ENCODE results near the gene DCTD. TPM values are rescaled to one million over a fixed set of nuclear protein-coding genes. Genes with fewer than 3 reads are reported as not detected.

The DCTD gene
- total RNA-seq, 1 donor: 110 TPM

- H3K4me3 ChIP-seq (ENCODE audit: insufficient read depth, low read length): no peak overlapping the region
- H3K27ac ChIP-seq (ENCODE audit: low read depth, low read length): no peak overlapping the region
- H3K36me3 ChIP-seq (ENCODE audit: insufficient read depth, low read length): no peaks in the 10 kb centered on the region
- no peaks in the 10 kb centered on the region for H3K9me3 ChIP-seq (ENCODE audit: low read depth, low read length)
- H3K27me3 ChIP-seq (ENCODE audit: insufficient read depth, low read length): peaks cover 4% of the 10 kb centered on the region
- no peaks in the 10 kb centered on the region for H3K79me2 ChIP-seq (ENCODE audit: insufficient read depth, low read length)
- peaks cover 6% of the 10 kb centered on the region for H3K4me1 ChIP-seq (ENCODE audit: insufficient read depth, low read length)
- no peak for TF ChIP-seq CTCF (IDR thresholded peaks at IDR 0.05; ENCODE audit: extremely low read depth, low read depth, low read length)
- no peaks in the 10 kb centered on the region for H4K20me1 ChIP-seq (ENCODE audit: insufficient read depth, low read length)
- no peak overlapping the region for H2AFZ ChIP-seq (ENCODE audit: low read length)
- no peak overlapping the region for H3K4me2 ChIP-seq (ENCODE audit: insufficient read depth, low read length)
- no peak for DNase-seq (ENCODE audit: insufficient read length, low spot score, missing footprints)
These were observed 54.3 kb downstream of the DCTD start for GRCh38 chr4:182862921-182863320.

- Histone ChIP-seq H3K27me3 (ENCODE audit: insufficient read depth, low read length) (peaks cover 4% of the 10 kb centered on the region), H3K36me3 (ENCODE audit: insufficient read depth, low read length) (no peaks in the 10 kb centered on the region), H3K27ac (ENCODE audit: low read depth, low read length) (no peak overlapping the region), H3K4me3 (ENCODE audit: insufficient read depth, low read length) (no peak overlapping the region), H4K20me1 (ENCODE audit: insufficient read depth, low read length) (no peaks in the 10 kb centered on the region), H3K9me3 (ENCODE audit: low read depth, low read length) (no peaks in the 10 kb centered on the region), H3K79me2 (ENCODE audit: insufficient read depth, low read length) (no peaks in the 10 kb centered on the region), H2AFZ (ENCODE audit: low read length) (no peak overlapping the region), H3K4me1 (ENCODE audit: insufficient read depth, low read length) (peaks cover 6% of the 10 kb centered on the region), H3K4me2 (ENCODE audit: insufficient read depth, low read length) (no peak overlapping the region)
- TF ChIP-seq CTCF (IDR thresholded peaks at IDR 0.05; ENCODE audit: extremely low read depth, low read depth, low read length): no peak
- DNase-seq (ENCODE audit: insufficient read length, low spot score, missing footprints): no peak
These were observed 54.9 kb downstream of the DCTD start for GRCh38 chr4:182862141-182862875.

- no peaks in the 10 kb centered on the region for H4K20me1 ChIP-seq (ENCODE audit: insufficient read depth, low read length)
- H3K4me3 ChIP-seq (ENCODE audit: insufficient read depth, low read length): no peak overlapping the region
- H3K27ac ChIP-seq (ENCODE audit: low read depth, low read length): no peak overlapping the region
- H2AFZ ChIP-seq (ENCODE audit: low read length): no peak overlapping the region
- peaks cover 4% of the 10 kb centered on the region for H3K27me3 ChIP-seq (ENCODE audit: insufficient read depth, low read length)
- H3K36me3 ChIP-seq (ENCODE audit: insufficient read depth, low read length): no peaks in the 10 kb centered on the region
- no peaks in the 10 kb centered on the region for H3K9me3 ChIP-seq (ENCODE audit: low read depth, low read length)
- no peak for TF ChIP-seq CTCF (IDR thresholded peaks at IDR 0.05; ENCODE audit: extremely low read depth, low read depth, low read length)
- peaks cover 6% of the 10 kb centered on the region for H3K4me1 ChIP-seq (ENCODE audit: insufficient read depth, low read length)
- no peak for DNase-seq (ENCODE audit: insufficient read length, low spot score, missing footprints)
- H3K79me2 ChIP-seq (ENCODE audit: insufficient read depth, low read length): no peaks in the 10 kb centered on the region
- H3K4me2 ChIP-seq (ENCODE audit: insufficient read depth, low read length): no peak overlapping the region
These were observed 55.8 kb downstream of the DCTD start for GRCh38 chr4:182861346-182861745.

GRCh38 chr4:182859730-182860129 lies 57.5 kb downstream of the DCTD start:
- Histone ChIP-seq H4K20me1 (ENCODE audit: insufficient read depth, low read length) (no peaks in the 10 kb centered on the region), H3K27ac (ENCODE audit: low read depth, low read length) (no peak overlapping the region), H3K4me1 (ENCODE audit: insufficient read depth, low read length) (no peaks in the 10 kb centered on the region), H2AFZ (ENCODE audit: low read length) (no peak overlapping the region), H3K27me3 (ENCODE audit: insufficient read depth, low read length) (peaks cover 4% of the 10 kb centered on the region), H3K4me2 (ENCODE audit: insufficient read depth, low read length) (no peak overlapping the region), H3K9me3 (ENCODE audit: low read depth, low read length) (no peaks in the 10 kb centered on the region), H3K79me2 (ENCODE audit: insufficient read depth, low read length) (no peaks in the 10 kb centered on the region), H3K4me3 (ENCODE audit: insufficient read depth, low read length) (no peak overlapping the region), H3K36me3 (ENCODE audit: insufficient read depth, low read length) (no peaks in the 10 kb centered on the region)
- DNase-seq (ENCODE audit: insufficient read length, low spot score, missing footprints): no peak
- no peak for TF ChIP-seq CTCF (IDR thresholded peaks at IDR 0.05; ENCODE audit: extremely low read depth, low read depth, low read length)

Data from osteoblast (primary cell).